GM18873 (cell line): ENCODE results near the gene UBE2U.

ENCODE experiments used
- ATAC-seq: cut with Tn5 transposase; IDR thresholded peaks from one replicate; pipeline ENCODE4 v1.9.1; 2021; ENCODE audit warnings: mild to moderate bottlenecking, moderate library complexity, moderate number of reproducible peaks; ENCODE audit not compliant: unreplicated experiment, low FRiP score

Gene UBE2U

DNA sequence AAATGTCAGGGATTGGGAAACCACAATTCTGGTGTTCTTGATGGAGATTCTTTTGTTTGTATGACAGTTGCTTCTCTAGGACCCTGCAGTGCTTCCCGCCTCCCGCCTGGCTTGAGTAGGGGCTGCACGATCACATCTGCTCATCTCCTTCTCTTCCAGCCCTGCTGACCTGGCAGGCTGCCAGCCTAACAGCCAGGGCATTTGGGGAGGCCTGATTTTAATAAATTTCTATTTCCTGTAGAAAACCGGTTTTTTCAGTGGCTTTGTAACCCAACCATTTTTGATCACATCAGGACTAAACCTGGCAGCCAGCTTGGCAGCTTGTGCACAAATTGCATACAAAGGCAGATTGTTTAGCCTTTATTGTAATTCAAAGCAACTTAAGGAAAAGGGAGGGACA, 78.9 kb downstream of the UBE2U start:
- no peak for ATAC-seq

DNA sequence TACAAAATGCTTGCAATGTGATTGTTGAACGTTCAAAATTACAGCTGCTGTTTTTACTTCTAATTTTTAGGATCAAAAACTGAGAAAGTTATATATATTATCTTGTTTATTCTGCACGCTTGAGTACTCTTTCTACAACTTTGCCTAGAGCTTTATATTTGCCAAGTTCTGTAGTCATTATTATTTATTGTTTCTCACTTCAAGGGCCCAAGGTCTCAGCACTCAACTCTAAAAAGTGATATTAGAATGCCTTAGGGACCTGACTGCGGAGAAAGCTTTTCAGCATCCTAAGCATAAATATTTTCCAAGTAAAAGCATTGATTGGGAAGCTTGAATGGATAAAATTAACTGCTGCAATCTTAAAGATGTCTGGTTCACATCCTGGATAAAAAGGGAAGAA, 83.6 kb downstream of the UBE2U start:
- ATAC-seq, result no peak

DNA sequence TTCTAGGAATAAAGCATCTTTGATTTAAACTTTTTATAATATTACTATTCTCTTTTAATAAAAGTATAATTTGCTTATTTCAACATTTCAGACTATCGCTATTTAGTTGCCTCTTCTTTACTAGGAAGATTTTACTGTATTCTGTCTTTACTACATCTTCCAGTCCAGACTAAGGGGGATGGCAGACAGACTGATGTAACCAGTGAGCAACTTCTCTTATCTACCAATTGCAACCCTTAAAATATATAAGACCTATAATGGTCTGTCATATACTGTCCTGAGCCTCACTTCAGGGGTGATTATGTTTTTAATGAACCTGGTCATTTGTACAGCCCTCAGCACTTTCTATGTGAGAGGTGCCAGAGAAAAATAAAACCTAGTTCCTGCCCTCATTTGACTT, 87.0 kb downstream of the UBE2U start:
- ATAC-seq, result no peak

DNA sequence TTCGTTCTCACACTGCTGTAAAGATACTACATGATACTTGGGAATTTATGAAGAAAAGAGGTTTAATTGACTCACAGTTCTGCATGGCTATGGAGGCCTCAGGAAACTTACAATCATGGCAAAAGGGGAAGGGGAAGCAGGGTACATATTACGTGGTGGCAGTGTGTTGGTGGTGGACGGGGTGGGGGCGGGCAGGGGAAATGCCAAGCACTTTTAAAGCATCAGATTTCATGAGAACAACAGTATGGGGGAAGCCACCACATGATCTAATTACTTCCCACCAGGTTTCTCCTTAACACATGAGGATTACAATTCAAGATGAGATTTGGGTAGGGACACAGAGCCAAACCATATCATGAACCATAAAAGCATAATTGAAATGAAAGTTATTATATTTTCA, 88.5 kb downstream of the UBE2U start:
- no peak for ATAC-seq

DNA sequence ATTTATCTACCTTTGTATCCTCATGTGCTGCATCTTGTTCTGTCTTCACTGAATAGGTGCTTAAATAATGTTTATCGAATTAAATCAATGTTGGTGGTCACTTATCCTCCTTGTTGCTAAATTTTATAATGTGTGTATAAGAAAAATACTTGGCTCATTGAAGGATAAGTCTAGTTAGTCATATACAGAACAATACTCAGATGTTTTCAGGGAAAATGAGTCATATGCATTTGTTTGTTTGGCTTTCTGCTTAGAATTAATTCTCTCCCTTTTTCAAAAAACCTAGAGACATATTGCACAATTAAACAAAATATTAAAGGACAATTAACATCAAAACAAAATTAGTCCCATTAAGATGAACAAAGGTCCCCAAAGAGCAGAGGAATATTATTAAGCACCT, 89.0 kb downstream of the UBE2U start:
- no peak for ATAC-seq

DNA sequence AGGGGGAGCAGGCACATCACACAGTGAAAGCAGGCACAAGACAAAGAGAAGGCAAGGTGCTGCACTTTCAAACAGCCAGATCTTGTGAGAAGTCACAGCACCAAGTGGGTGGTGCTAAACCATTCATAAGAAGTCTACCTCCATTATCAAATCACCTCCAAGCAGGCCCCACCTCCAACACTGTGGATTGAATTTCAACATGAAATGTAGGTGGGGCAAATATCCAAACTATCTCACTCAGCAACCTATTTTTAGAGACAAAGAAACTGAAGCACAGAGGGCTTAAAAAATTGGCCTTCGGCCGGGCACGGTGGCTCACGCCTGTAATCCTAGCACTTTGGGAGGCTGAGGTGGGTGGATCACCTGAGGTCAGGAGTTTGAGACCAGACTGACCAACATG, 90.4 kb downstream of the UBE2U start:
- no peak for ATAC-seq

DNA sequence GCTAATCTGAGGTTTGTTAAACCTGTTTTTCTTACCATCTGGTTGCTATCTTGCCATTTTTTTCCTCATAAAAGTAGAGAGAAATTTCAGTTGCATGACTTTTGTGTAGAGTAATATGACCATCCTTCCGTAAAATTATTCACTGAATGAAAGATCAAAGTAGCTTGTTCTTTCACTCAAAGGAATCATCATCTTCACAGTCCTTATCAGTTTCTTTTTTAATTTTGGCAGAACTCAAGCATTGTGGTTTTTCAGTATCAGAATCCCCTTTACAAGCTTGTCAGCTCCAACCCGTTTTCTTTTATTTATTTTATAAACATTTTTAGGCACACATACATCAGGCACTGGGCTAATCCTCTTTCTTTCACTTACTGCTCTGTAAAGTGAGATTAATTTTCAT, 91.7 kb downstream of the UBE2U start:
- ATAC-seq, result no peak

DNA sequence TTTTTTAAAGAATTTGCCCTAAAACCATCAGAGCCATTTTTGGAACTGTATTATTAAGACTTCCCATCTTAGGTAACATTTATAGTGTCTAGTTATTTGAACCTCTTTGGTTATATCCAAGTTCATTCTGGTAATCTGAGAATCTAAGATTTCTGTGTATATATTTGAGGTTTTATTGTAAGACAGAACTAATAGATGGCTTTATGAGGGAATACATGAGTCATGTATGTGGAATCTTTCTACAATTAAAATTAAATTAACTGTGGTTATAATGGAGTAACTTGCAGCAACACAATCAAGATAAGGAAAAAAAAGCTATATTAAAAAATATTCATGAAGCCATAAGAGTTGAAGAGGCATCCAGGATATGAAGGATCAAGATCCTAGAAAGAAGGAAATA, 92.1 kb downstream of the UBE2U start:
- no peak for ATAC-seq

DNA sequence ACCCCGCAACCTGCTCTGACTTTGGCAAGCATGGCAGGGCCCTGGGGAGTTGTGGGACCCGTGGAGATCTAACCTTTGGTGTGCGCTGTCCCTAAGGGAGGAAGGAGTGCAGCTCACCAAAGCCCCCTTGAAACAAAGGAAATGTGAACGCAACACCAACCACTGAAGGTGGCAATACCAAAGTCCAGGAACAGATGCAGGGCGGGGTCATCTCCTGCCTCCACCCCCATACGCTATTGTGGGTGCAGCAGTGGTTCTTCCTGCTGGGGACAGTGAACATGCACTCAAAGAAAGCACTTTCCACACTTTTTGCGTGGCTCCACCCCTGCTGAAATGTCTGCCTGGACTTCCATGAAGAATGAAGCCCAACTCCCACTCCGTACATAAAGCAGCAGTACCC, 93.0 kb downstream of the UBE2U start:
- no peak for ATAC-seq

DNA sequence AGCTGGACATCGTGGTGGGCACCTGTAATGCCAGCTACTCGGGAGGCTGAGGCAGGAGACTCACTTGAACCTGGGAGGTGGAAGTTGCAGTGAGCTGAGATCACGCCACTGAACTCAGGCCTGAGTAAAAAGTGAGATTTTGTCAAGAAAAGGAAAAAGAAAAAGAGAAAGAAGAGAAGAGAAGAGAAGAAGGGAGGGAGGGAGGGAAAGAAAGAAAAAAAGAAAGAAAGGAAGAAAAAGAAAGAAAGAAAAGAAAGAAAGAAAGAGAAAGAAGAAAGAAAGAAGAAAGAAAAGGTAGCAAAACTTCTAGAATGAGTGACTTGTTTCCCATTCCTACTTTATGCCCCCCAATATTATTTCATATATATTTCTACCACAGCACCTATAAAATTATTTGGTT, 98.8 kb downstream of the UBE2U start:
- no peak for ATAC-seq

DNA sequence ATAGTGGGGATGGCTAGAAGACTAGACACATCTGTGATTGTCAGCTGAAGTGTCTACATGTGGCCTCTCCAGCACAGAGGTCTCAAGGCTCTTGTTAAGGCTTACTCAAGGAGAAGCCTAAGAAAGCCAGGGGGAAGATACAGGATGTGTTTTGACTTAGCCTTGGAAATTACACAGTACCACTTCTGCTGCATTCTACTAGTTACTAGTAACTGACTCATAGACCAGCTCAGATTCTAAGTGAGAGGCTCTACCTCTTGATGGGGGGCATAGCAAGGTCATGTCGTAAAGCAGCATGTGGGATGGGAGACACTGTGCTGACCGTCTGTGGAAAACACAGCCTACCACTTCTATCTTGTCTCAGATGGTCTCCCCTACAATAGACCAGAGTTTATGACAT, 99.5 kb downstream of the UBE2U start:
- no peak for ATAC-seq

DNA sequence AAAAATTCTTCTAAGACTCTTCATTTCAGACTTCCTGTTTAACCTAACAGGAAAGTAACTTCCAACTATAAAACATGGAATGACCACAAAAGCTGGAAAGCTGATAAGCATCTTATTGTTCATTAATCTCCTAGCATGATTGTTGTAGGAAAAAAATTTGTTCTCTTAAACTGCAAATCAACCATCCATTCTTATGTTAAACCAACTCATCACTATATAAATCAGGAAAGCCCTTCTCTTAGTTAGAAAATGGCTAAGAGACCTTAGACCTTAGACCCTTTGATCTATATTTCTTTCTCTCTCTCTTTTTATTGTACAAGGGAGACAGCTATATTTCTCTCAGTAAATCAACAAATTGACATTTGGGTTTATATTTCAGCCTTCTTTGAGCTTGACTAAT, 101.4 kb downstream of the UBE2U start:
- ATAC-seq, result no peak

DNA sequence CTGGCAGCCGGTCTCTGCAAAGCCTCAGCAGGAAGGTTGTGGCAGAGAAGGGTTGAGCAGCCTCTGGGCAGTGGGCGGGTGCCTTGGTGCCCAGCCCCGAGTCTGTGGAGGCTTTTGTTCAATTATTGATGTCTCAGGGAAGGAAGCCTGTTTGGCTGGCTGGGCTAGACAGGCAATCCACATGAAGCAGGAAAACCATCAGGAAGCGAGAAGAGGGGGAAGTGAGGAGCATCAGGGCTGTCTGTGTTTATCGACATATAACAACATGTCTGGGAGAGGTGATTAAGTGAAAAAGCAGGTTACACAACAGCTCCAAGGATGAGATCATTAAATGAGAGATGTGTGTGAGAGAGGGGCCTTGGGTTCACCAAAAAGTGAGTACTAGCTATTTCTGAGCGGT, 105.4 kb downstream of the UBE2U start:
- ATAC-seq, result no peak

DNA sequence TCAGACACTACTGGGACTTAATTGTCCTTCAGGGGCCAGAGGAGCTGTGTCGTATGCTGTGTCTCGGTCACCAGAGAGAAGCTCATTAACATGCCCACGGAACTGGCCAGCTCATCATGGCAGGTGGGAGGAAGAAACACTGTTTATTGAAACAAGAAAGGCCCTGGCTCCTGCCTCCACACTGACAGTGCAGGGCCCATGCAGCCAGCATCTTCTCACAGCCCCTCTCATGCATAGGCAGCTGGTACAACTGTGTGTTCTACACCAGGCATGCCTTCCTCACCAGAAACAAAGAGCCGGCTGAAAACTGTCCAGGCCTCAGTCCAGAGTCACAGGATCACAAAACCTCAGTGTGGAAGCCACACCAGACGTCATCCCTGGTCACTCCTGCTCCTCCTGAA, 106.0 kb downstream of the UBE2U start:
- no peak for ATAC-seq

DNA sequence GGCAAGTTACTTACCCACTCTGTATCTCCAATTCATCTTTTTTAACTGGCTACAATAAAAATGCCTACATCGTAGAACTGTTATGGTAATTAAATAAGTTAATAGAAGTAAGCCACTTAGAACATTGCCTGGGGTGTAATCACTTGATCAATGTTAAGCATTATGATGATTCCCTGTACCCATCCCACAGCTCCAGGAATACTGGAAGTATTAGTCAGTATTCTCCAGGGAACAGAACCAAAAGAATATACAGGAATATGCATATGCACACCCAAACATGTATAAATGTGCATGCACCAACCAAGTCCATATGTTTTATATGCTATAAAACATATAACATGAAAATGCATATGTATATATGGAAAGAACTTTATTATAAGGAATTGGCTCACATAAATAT, 107.3 kb downstream of the UBE2U start:
- ATAC-seq, result no peak

DNA sequence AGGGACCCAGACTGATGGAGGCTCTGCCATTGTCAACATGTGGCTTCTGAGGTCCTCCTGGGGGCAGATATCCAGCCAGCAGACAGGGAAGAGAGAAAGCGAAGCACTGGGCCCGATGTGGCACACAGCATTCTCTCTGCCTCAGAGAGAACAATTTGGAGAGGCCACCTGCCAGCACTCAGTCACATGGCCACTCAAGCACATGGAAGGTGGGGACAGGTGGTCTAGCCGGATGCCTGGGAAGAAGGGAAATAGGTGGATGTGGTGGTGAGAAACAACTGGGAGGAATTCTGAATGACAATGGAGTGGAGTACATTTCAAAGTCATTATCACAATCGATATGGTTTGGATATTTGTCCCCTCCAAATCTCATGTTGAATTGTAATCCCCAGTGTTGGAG, 109.0 kb downstream of the UBE2U start:
- no peak for ATAC-seq

DNA sequence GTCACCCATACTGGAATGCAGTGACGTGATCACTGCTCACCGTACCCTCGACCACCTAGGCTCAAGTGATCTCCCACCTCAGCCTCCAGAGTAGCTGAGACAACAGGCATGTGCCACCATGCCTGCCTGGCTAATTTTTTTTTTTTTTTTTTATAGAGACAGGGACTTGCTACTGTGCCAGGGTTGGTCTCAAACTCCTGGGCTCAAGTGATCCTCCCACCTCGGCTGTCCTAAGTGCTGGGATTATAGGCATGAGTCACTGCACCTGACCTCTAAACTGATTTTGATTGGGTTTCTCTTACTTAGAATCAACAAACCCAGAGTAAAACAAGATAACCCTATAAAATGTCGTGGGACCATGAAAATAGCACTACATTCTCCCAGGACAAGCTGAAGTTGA, 112.0 kb downstream of the UBE2U start:
- no peak for ATAC-seq
